ENCODE results near the gene CAMSAP2. TPM values are rescaled to one million over a fixed set of nuclear protein-coding genes. Genes with fewer than 3 reads are reported as not detected.

CAMSAP2 gene
- total RNA-seq, 6 donors from 2014 or later = 19.9 to 45.1 (median 28.0) TPM

GRCh38 chr1:200877010-200877409 lies 138.3 kb downstream of the CAMSAP2 start:
- DNase-seq = no peak
- Histone ChIP-seq H3K4me3 (no peak overlapping the region), H3K4me1 (peaks cover 12 to 16% (median 13%) of the 10 kb centered on the region in 4 donors), H3K27ac (no peak overlapping the region), H3K9me3 (no peaks in the 10 kb centered on the region), H3K36me3 (no peaks in the 10 kb centered on the region), H3K27me3 (peaks cover 0 to 19% (median 11%) of the 10 kb centered on the region in 4 donors)
- 88 to 96% methylated on average over 3 of the region's 3 CpGs for WGBS, 2 donors
- no peak for ATAC-seq (ENCODE audit: low FRiP score in 2 of 2)
- TF ChIP-seq, protein P1, sequence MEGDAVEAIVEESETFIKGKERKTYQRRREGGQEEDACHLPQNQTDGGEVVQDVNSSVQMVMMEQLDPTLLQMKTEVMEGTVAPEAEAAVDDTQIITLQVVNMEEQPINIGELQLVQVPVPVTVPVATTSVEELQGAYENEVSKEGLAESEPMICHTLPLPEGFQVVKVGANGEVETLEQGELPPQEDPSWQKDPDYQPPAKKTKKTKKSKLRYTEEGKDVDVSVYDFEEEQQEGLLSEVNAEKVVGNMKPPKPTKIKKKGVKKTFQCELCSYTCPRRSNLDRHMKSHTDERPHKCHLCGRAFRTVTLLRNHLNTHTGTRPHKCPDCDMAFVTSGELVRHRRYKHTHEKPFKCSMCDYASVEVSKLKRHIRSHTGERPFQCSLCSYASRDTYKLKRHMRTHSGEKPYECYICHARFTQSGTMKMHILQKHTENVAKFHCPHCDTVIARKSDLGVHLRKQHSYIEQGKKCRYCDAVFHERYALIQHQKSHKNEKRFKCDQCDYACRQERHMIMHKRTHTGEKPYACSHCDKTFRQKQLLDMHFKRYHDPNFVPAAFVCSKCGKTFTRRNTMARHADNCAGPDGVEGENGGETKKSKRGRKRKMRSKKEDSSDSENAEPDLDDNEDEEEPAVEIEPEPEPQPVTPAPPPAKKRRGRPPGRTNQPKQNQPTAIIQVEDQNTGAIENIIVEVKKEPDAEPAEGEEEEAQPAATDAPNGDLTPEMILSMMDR (IDR thresholded peaks at IDR 0.05) = no peak
- TF ChIP-seq POLR2AphosphoS5 (IDR thresholded peaks at IDR 0.05) = no peak
- no peak for TF ChIP-seq EP300 (IDR thresholded peaks at IDR 0.05)
- no peak for TF ChIP-seq POLR2A (IDR thresholded peaks at IDR 0.05)

DNA sequence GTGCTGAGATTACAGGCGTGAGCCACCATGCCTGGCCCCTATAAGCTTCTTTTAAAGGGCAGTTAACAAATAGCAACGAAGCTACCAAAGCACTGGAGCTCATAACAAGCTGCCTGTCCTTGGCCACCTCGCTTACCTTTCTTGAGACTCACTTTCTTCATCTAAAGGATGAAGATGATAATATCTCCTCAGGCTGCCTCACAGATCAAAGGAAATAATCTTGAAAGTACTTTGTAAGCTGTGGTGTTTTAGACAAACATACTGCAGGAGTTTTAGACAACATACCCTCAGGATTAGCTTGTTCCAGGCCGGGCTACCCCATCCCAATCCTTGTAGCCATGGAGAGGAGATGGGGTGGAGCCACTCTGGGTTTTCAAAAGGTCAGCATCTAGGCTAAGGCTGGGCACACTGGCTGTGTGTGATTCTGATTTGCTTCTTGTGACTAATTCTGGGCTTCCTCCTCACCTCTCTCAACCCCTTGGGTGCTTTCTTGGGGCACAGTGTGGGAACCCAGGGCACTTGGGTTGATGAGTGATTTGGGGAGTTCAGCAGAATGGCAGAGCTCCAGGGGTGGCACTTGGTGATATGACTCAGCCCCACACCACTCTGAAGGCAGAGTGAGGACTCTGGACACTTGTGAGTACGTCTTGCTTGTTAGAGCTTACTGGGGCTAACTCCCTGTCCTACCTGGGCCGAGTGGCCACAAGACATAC lies 139.3 kb downstream of the CAMSAP2 start:
- Histone ChIP-seq H3K27me3 (peaks cover 0 to 12% (median 7%) of the 10 kb centered on the region in 4 donors), H3K36me3 (no peaks in the 10 kb centered on the region), H3K9me3 (no peaks in the 10 kb centered on the region), H3K4me1 (peaks cover 9 to 11% (median 10%) of the 10 kb centered on the region in 4 donors), H3K4me3 (no peak overlapping the region), H3K27ac (no peak overlapping the region)
- TF ChIP-seq EP300 (IDR thresholded peaks at IDR 0.05) (no peak), POLR2A (IDR thresholded peaks at IDR 0.05) (no peak), POLR2AphosphoS5 (IDR thresholded peaks at IDR 0.05) (no peak)
- TF ChIP-seq, protein P1 (IDR thresholded peaks at IDR 0.05) = no peak
- WGBS, 2 donors = 64 to 83% methylated on average over 6 of the region's 6 CpGs
- ATAC-seq (ENCODE audit: low FRiP score in 2 of 2) = no peak
- DNase-seq = no peak

- TF ChIP-seq POLR2A (IDR thresholded peaks at IDR 0.05) (no peak), POLR2AphosphoS5 (IDR thresholded peaks at IDR 0.05) (no peak), EP300 (IDR thresholded peaks at IDR 0.05) (no peak)
- TF ChIP-seq, protein P1 (IDR thresholded peaks at IDR 0.05) = no peak
- H3K9me3 ChIP-seq = no peaks in the 10 kb centered on the region
- H3K27ac ChIP-seq = no peak overlapping the region
- H3K4me3 ChIP-seq = no peak overlapping the region
- ATAC-seq (ENCODE audit: low FRiP score in 2 of 2) = no peak
- no peak for DNase-seq
- no peaks in the 10 kb centered on the region for H3K36me3 ChIP-seq
- 66 to 85% methylated on average over 3 of the region's 3 CpGs for WGBS, 2 donors
- H3K4me1 ChIP-seq = no peaks in the 10 kb centered on the region
- no peaks in the 10 kb centered on the region for H3K27me3 ChIP-seq
Measured at GRCh38 chr1:200880212-200880611, 141.5 kb downstream of the CAMSAP2 start.

DNA sequence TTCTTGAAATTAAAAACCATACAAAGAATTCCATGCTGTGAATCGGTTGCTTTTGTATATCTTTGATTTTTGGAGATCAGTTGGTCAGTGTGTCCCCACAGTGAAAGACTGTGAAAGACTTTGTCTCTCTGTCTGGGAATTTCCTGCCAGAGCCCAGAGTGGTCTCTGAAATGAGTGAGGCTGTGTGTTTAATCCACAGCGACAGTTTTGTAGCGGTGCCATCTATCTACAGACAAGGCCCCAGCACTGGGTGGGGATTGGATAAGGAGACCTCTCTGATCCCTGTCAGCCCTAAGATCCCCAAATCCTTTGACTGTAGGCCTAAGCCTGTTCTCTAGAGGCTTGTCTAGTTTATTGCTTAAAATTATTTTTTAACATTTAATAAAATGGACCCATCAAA lies 144.4 kb downstream of the CAMSAP2 start:
- WGBS, 2 donors = 79 to 86% methylated on average over 3 of the region's 3 CpGs
- no peaks in the 10 kb centered on the region for H3K9me3 ChIP-seq
- H3K27ac ChIP-seq = no peak overlapping the region
- no peaks in the 10 kb centered on the region for H3K4me1 ChIP-seq
- TF ChIP-seq, protein P1 (IDR thresholded peaks at IDR 0.05) = no peak
- TF ChIP-seq POLR2AphosphoS5 (IDR thresholded peaks at IDR 0.05) (no peak), EP300 (IDR thresholded peaks at IDR 0.05) (no peak)
- H3K36me3 ChIP-seq = no peaks in the 10 kb centered on the region
- DNase-seq (no peak), ATAC-seq (ENCODE audit: low FRiP score in 2 of 2) (no peak)
- H3K27me3 ChIP-seq = no peaks in the 10 kb centered on the region
- H3K4me3 ChIP-seq = no peak overlapping the region

Data from upper lobe of left lung (tissue), 6 donors.